GM18873 (cell line): ENCODE data around the gene ZNF438.

Experiments
- ATAC-seq: cut with Tn5 transposase; IDR thresholded peaks from one replicate; pipeline ENCODE4 v1.9.1; 2021; ENCODE audit warnings: mild to moderate bottlenecking, moderate library complexity, moderate number of reproducible peaks; ENCODE audit not compliant: unreplicated experiment, low FRiP score

Gene ZNF438

DNA sequence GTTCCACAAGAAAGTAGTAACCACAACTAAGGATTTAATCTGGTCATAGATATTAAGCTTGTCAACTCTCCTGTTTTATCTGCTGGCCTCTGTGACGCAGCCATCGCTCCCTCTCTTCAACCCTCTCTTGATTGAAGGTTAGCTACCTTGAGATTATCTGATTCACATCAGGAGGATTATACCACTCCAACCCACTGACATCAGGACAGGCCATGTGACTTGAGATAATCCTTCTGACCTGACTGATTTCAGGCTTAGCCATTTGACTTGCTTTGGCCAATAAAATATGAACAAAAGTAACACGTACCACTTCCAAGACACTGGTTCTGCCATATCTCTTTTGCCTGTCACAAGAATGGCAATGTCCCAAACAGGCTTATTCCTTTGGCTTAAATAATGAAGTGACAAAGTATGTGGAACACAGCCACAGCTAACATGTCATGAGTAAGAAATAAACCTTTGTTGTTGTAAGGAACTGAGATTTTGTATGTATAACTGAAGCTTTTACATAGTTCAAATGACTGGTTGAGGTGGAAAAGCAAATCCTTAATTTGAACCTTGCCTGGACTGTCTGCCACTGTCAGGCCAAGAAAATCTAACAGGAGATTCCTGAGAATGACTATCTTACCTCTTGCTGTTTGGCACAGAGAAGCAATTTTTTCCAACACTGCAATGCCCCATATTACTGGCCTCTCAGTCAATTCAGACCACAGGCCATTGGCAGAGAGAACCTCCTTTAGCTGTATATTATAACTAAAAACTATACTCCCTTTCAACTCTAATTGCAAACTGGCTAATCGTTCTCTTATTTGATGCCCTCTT, 13.9 kb downstream of the ZNF438 start:
- no peak for ATAC-seq

DNA sequence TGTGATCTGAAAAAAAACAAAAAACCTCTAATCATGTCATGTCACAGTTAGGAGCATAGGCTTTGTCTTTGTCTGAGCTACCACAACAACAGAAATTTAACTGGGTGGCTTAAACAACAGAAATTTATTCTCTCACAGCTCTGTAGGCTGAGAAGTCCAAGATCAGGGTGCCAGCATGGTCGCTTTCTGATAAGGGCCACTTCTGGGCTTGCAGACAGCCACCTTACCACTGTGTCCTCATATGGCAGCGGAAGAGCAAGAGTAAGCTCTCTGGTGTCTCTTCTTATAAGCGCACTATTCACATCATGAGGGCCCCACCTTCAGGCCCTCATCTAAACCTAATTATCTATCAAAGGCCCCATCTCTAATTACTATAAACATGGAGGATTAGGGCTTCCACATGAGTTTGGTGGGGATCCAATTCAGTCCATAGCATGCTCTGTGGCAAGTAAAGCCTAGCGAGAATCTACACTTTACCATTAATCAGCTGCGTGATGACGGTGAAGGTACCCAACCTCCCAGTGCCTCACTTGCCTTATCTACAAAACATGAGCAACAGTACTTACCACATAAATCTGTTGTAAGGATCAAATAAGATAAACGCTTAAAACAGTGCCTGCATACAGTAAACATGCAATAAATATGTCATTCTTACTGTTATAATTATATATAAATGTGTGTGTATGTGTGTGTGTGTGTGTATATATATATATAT, 17.3 kb downstream of the ZNF438 start:
- no peak for ATAC-seq

DNA sequence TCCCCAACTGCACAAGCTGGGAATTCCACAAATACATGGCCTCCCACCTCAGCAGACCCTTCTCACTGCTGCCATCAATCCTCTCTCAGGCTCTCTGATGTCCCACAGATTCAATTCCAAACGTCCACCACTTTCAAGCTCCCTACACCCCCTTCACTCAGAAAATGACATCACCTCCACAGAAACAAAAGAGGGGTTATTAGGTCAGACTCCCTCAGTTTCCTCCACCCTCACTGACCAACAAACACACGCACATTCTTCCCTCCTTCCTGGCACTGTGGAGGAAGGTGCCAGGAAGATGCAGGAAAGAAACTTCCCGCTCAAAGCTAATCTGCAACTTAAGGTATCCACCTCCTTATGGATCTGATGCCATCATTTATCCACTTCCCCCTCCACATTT, 18.3 kb downstream of the ZNF438 start:
- no peak for ATAC-seq

DNA sequence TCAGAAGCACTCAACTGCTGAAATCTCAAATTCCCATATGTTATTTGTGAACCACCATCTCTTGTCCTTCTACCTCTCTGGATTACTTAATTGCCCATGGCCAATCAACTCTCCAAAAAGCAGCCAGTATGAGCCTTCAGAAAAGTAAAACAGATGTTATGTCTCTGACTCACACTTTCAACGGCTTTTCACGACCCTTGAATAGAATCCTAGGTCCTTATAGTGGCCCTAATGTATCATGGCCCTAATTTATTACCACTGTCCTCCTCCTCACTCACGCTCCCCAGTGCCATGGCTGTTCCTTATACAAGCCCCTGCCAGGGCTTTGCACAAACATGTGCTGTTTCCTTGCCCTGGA, 20.0 kb downstream of the ZNF438 start:
- ATAC-seq, result no peak

DNA sequence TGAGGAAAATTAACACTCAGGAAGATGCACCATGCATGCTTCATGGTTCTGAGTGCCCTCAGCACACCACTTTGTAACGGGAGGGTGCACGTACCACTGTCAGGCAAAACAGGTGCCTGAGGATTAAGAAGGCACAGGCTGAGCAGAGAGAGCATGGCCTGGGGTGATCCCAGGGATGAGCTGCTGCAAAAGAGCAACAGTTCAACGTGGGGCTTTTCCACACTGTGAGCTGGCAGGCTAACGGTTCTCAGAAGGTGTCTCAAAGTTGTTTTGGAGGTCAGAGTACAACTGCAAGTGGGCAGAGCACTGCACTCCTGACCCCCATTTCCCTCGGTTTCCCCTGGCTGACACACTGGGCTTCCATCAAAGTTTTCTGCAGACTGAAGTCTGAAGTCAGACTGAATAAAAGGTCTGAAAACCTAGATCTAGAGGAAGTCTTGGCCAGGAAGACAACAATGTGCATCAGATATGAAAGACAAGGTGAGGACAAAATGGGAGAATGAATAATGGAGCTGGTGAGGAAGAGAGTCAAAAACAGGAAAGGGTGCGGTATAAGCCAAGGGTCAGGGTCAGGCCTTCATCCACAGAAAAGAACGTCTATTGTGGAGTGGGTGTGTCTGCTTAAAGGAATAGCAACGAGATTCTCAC, 20.5 kb downstream of the ZNF438 start:
- no peak for ATAC-seq

DNA sequence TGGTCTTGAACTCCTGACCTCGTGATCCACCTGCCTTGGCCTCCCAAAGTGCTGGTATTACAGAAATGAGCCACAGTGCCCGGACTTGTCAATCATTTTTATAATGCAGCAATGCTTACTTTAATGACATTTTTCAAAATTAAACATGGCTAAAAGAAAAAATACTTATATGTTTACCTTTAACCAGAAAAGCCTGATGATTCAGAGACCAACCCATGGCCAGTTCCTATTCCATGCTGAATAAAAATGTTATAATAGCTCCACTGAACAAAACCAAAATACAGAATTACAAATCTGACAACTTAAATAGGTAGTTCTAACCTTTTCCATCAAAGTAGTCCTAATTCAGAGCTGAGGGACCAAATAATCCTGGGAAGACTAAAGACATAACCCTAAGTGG, 21.6 kb downstream of the ZNF438 start:
- no peak for ATAC-seq

DNA sequence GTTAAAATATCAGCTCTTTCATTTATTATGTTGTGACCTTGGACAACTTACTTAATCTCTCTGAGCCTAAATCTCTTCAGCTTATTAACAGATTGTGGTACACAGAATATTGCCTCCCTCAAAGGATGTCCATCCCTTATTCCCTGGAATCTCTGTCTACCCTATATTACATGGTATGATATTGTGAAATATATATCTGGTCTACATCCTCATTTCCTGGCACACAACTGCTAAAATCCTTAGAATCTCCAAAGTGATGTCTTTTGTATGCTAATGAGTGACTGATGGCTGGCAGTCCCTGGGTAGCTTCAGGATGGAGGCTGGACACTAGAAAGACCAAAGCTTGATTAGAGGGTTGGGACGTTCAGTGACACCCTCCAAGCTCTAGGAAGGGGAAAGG, 25.8 kb downstream of the ZNF438 start:
- no peak for ATAC-seq

DNA sequence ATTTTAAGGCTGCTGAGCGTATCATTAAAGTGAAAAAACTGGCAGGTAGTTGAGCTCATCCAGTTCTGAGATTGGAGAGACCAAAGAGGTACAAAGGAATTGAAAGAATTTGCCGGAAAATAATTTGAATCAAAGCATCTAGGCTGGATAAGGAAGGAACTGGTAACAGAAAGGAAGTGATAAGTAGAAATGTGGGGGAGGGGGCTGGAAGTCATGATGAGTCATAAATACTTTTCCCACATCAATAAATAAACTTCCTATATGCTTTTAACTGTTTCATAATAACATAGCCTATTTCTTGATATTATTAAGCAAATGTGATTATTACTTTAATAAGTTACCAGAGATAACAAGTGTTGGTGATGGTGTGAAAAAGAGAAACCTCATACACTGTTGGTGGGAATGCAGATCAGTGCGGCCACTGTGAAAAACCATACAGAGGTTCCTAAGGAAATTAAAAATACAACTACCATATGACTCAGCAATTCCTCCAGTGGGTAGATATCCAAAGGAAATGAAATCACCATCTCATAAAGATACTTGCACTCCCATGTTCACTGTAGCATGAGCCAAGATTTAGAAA, 27.0 kb downstream of the ZNF438 start:
- no peak for ATAC-seq

DNA sequence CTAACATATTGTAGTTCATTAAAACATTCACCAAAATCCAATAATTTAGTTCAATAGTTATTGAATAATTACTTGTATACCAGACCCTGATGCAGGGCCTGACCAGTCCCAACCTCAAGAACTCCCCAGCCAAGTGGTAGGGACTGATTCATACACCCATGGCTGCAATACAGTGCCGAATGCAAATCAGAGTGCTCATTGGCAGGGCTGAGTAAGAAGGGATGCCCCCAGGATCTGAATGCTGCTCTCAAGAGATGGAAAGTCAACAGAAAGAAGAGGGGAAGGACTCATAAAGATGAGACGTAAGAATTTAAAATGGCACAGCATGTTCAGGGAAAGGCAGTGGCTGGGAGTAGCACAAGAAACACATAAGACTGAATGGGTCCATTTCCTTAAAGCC, 29.9 kb downstream of the ZNF438 start:
- no peak for ATAC-seq

DNA sequence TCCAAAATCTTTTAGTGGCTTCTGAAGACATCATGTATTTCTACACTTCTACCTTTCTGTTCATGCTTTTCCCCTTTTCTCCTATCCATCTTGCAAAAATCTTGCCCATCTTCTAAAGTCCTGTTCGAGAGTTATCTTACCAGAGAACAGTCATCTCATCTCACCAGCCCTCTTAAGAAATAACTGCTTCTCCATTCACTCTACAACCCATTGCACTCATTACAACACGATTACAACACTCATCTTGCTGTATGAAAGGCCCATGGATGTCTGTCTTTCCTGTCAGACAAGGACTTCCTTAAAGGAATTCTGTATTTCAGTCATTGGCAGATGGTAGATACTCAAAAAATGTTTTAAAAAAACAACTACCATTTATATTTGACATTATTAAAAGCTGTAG, 30.8 kb downstream of the ZNF438 start:
- ATAC-seq, result no peak

DNA sequence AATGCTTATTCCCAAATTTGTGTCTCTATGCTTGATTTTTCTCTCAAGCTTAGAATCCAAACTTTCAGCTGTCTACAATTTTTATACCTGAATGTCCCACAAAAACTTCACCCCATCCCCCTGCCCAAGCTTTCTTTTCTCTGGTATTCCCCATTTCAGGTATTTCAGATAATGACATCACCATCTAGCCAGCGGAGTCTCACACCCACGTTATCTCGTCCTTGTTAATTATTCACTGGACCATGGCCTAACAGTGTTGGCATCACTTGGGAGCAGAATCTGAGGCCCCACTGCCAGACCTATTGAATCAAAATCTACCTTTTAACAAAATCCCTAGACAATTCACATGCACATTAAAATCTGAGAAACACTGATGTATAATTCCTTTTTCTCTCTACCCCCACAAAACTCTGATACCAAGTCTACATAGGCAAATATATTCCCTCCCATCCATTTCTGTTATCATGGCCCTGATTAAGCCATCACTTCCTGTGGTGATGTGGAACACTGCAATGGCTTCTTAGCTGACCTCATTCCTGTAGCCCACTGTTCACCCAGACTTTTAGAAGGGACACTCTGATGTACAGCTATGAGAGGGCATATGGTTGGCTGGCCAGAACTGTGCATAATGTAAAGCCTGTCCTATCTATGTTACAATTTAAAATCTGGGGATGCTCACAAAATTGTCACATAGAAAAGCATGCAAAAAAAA, 31.4 kb downstream of the ZNF438 start:
- no peak for ATAC-seq

DNA sequence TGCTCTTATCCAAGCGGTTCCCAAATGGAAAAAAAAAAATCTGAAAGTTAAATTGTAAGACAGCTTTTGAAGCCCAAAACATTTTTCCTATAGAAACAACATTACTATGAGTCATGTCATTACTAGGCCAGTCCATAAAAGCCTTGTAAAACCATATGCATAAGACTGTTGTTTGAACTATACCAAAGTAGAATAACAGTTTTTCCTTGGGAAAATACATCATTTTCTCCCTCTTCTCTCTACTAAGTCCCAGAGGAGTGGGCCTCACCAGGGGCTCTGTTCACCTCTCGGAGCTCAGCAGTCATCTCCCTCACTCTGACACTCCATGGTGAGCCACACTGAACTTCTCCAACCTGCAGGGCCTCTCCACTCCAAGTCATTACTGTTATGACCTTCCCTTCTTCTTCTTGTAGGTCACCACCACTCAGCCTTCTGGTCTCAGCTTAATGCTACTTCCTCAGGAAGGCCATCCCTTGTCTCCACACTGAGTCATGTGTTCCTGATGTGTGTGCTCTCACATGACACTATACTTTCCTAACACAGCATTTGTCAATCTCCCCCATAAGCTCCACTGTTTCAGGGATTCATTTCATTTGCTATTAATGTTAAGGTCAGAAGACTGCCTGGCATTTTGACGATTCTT, 32.5 kb downstream of the ZNF438 start:
- ATAC-seq, result no peak

DNA sequence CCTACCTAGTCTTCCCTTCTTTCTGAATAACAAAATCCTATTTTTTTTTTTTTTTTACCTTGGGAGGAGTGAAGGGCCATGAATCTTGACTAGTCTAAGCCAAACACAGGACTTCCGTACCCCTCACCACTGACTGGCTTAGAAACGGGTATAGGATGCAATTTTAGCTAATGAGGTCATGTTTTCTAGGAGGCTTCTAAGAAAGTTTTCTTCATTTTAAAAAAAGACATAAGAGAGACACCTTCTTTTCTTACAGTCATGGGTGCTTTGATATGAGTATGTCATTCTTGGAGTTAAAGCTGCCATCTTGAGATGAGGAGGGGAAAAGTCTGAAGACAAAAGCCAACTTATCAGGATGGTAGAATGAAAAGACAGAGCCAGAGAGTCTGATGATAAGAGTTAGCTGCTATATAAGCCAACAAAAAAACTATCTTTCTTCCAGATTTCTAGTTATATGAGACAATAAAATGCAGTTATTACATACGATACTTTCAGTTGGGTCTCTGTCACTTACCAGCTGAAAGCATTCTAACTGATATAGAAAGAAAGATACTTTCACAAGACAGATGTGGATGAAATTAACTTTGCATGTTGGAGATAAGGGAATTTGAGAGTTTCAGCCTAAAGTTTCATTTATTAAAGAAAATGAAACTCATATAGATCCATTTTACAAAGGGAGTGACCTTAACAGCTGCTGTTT, 34.0 kb downstream of the ZNF438 start:
- no peak for ATAC-seq

DNA sequence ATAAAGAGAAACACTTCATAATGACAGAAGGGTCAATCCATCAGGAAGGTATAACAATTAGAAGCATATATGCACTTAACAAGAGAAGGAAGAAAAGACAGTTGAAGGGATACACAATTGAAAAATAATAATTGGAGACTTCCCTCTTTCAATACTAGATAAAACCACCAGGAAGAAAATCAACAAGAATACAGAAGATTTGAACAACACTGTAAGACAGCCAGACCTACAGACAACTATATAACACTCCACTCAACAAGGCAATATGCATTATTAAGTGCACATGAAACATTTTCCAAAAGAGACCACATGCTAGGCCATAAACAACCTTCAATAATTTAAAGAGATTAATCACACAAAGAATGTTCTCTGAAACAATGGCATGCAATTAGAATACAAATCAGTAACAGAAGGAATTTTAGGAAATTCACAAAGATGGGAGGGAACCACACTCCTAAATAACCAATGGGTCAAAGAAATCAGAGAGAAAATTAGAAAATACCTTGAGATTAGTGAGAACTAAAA, 35.1 kb downstream of the ZNF438 start:
- no peak for ATAC-seq

DNA sequence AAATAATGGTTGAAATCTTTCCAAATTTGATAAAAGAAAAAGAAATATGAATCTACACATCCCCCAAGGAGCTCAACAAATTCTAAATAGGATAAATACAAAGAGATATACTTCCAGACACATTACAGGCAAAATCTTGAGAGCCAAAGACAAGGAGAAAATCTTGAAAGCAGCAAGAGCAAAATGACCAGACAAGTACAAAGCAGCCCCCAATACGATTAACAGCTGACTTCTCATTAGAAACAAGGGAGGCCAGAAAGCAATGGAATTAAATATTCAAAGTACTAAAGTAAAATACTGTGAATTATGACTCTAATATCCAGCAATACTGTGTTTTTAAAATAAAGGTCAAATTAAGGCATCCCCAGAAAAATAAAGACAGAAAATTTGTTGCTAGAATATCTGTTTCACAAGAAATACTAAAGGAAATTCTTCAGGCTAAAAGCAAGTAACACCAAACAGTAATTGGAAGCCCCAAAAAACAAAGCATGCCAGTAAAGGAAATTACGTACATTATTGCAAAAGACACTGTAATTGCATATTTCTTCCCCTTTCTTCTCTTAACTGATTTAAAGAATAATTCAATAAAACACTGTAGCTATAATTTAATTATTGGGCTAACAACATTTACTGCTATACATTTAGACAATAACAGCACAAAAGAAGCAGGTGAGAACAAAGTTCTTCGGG, 36.4 kb downstream of the ZNF438 start:
- no peak for ATAC-seq

DNA sequence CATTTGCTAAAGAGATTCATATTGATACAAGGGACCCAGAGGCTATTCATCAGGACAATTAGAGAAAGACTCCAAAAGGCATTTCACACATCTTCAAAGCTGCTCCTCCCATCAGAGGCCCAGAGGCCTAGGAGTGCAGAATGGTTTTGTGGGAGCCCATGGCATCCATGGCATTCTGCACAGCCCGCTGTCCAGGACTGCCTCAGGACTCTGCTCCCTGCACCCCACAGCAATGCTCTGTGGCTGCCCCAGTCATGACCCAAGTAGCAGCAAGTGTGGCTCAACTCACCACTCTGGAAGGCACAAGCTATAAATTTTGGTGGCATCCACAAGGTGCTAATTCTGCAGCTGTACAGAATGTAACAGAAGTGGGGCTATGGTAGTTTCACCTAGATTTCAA, 38.5 kb downstream of the ZNF438 start:
- no peak for ATAC-seq

DNA sequence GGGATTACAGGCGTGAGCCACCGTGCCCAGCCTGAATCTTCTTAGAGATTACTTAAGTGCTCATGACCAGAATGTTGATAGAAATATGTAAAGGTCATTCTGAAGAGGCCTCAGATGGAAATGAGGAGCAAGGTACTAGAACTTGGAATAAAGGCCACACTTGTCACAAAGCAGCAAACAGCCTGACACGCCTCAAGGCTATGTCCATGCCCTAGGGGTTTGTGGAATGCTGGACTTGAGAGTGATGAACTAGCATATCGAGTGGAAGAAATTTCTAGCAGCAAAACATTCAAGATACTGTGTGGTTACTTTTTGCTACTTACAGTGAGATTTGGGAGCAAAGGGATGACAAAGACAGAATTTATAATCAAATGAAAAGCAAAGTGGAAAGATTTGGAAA, 39.0 kb downstream of the ZNF438 start:
- ATAC-seq, result no peak

DNA sequence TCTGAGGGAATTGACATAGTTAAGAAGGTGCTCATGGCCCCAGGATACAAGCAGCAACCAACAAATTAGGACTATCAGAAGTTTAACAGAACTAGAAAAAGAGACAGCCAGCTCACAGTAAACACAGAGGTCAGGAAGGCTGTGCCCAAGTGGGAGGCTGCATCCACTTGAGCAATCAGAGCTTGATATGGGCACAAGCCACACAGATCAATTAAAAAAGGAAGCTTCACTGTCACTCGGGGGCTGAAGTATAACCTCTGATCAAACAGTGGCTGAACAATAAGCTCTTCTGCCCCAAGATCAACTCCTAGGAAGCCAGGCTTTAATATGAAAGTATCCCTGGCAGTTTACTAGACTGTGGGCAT, 40.0 kb downstream of the ZNF438 start:
- no peak for ATAC-seq
